Ureter (tissue), 1 donor: ENCODE data around the gene DSG2. TPM values are rescaled to one million over a fixed set of nuclear protein-coding genes. Genes with fewer than 3 reads are reported as not detected.
"Not testable (repeated sequence)": the region's sequence is repeated elsewhere in the genome, so short reads cannot be mapped to it uniquely, and the experiment has no call there.

ENCODE experiments used
- DNase-seq: peaks from one replicate; pipeline ENCODE4 v3.0.0-alpha.2; 2020; ENCODE audit warnings: low spot score
- total RNA-seq: library from RNA; stranded (reverse); gene quantifications from one replicate; pipeline ENCODE4 v1.2.4, GENCODE V29; 2023
- donor health status: DM: yes; HTN: yes; CAD: no.

The DSG2 gene
- total RNA-seq: 93.1 TPM

DNA sequence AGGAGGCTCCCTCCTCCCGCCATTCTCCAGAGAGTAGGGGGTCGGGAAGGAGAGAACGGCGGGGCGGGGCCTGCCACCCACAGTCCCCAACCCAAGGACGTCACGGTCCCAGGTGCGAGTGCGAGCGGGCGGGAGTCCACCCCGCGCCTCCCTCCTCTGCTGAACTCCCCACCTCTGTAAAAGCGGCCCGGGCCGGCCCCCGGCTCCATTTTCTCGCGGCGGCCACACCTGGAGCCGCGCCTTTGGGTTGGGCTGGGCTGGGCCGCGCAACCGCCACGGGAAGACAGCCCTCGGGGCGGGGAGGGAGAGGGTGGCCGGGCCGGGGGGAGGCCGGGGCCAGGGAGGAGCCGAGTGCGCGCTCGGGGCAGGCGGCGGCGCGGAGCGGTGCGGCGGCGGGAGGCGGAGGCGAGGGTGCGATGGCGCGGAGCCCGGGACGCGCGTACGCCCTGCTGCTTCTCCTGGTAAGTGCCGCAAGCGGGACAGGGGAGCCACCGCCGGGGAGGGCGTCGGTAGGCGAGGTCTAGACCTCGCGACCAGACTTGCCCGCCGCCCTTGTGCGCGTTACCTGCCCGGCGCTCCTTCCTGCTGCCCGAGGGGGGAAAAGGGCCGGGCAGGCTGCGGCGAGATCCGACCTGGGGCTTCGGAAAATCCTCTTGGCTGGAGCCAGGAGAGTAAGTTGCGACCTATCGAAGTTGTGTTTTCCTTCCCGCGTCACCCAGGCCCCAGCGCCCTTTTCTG lies at the start of gene DSG2:
TSS of gene DSG2 (plus strand) at position 342 of the 738 bp plus-strand sequence. CDS start at position 417, 75 bp downstream.
- DNase-seq: peak; percentile 83

DNA sequence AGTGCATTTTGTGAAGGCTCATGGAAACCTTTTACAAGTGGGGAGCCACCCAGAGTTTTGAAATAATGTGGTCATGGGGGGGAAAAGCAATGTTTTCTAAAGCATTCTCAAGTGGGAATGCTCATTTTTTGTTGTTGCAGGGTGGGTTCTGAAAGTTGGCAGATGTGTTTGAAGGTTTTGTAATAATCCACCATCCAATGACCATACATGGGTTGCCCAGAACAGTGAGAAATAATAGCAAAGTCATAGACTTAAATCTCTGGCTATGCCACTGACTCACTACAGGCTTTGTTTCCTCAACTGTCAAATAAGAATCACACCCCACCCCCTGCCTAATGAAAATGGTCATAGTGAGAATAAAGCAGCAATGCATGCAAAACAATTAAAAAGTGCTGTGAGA lies 47.6 kb upstream of the DSG2 start:
- DNase-seq: no peak

DNA sequence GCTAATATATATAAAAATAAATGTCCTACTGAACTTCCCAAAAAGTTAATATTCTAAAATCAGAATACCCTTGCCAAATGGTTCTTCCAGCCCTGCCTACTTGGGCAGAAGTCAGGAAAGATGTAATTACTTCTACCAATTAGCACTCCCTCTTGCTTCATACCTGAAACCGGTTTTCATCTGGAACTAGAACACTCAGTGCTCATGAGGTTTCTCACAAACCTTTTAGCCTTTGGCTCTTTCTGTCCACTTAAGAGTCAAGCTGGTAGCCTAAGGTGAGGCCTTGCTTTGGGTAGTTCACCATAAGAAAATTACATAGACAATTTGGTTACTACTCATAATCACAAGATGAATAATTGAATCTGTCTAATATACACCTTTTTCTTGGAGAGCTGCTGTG lies 46.4 kb upstream of the DSG2 start:
- no peak for DNase-seq

DNA sequence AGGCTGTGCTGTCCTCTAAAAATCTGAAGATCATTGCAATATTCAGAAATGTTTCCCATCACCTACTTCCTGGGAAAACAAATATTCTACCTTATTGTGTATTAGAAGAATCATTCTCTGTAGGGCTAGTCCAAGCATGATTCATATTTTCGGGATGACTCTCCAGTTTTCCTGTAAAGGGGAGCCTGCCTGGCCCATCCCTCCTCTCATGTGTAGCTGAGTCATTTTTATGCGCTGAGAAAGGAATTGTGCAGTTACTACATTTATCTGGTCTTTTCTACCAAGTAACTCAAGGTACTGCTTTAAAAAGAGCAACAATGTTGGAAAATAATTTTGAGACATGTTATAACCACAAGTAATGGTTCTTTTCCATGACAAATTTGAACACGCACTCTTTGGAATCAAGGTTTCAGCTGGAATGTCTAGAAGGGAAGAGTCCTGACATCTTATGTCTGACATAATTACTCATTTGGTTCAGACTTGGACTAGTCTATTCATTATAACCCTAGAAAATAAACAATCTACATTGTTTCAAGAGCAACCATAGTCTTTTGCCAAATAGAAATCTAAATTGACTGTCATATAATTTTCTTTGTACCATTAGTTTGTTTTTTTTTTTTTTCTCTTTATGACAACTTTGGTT lies 43.8 kb upstream of the DSG2 start:
- DNase-seq: no peak

DNA sequence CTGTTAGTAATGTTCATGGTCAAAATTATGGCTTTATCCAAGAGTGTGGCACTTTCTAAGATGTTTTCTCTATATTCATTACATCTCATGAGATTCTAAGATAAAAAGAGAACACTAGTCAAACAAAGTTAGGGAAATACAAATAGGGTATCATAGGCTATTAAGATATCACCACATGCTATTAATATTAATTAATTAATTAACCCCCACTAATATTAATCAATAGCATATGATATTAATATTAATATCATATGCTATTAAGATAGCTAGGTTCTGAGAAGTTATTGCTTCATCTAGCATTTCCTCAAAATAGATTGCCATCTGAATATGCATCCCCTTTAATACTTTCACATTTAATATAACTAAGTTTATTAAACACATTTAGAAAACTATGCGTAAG lies 28.3 kb upstream of the DSG2 start:
- no peak for DNase-seq

DNA sequence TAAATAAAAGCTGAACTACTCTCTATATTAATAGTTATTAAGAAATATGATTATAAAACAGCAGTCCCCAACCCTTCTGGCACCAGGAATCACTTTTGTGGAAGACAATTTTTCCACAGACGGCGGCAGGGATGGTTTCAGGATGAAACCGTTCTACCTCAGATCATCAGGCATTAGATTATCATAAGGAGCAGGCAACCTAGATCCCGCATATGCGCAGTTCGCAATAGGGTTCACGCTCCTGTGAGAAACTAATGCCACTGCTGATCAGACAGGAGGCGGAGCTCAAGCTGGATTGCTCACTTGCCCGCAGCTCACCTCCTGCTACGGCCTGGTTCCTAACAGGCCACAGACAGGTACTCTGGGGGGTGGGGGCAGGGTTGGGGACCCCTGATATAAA lies 19.3 kb upstream of the DSG2 start:
- no peak for DNase-seq

DNA sequence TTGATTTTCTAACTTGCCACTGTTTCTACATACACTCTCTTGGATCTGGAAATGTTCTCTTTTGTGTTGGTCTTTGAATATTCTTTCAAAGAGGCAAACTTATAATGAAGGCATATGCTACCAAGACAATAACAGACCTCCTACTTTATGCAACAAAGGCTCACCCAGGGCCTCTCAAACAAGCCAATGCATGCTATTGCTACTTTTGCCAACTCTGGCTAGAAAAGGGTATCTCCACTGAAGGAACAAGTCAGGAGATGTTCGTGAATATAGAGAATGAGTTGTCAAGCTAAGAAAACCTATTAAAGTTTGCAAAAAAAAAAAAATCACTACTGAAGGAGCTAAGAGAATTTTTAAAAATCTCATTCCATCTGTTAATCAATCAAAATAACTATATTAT lies 15.9 kb upstream of the DSG2 start:
- DNase-seq: no peak

DNA sequence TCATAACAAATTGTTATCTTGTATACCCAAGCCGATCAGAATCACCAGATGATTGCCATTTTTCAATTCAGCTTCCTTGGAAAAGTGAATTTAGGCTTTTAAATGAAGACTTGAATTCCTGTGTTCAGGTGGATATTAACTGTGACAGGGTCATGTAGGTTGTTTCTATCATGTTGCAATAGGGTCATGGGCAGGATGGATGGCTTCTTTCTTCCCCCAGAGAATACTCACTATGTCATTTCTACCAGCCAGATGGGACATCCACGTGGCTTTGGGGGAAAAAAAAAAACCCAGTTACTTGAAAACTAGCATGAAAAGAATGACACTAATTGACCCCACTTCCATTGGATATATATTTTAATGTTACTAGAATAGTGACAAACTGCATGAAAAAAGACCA lies 14.6 kb upstream of the DSG2 start:
- DNase-seq: no peak

DNA sequence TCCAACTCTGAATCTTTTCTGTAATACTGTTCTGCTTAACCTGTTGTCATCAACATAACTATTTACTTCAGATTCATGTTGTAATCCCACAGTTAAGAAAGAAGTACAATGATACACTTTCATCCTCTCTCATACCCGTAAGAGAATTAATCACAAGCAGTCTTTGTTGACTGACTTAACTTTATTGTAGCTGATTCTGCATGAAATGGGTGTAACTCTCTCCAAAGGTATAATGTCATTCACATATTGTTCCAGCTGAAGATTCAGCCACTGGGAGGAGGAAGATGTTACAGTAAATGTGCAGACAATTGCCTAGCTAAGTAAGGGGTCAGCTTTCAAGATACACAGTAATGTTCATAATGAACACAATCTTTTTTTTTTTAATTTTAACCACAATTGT lies 13.5 kb upstream of the DSG2 start:
- DNase-seq: no peak

DNA sequence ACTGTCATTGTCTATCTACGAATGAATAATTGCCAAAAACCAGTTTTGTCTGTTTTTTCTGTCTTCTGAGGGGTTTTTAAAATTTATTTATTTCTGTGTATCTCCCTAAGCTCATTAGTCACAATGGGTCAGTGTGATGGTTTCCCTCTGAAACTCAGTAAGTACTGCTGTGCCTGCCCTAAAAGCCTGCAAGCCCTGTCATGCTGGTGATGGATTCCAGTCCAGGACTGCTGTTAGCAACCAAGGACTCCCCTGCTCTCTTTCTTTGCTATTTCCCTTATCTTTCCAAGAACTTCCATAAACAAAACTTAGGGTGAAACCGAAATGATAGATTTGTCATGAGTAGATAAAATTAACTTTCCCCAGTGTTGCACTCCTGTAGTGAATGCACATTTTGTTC lies 11.8 kb upstream of the DSG2 start:
- no peak for DNase-seq

DNA sequence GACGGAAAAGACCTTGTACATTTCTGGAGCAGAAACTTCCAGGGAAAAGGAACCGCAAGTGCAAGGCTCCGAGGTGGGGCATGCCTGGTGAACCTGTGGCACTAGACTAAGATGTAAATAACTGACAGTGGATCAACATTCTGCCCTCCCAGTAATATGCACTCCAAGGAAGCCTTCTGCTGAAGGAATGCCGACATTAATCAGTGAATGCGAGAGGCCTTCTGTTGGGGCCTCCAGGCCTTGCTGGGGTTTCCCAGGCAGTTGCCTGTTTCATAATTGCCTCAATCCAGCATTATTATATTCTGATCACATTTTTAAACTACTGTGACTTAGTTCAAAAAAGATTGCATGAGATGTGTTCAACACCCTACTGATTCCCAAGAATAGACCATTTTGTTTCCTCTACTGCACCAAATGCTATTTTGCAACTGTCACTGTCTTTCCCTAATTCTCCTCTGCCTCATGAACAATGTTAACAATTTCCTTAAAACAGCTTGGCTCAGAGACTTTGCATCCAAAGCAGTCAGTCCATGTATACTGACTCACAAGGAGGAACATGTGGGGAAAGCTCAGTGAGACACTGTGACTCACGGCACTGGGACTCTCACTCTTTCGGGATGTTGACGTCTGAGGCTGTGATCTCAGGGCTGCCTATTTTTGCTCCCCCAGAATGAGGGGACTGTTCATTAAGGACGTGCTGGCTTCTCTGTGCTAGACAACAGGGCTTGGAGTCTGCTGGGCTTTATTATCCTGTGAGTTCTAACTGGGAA lies 10.5 kb upstream of the DSG2 start:
- DNase-seq: no peak

DNA sequence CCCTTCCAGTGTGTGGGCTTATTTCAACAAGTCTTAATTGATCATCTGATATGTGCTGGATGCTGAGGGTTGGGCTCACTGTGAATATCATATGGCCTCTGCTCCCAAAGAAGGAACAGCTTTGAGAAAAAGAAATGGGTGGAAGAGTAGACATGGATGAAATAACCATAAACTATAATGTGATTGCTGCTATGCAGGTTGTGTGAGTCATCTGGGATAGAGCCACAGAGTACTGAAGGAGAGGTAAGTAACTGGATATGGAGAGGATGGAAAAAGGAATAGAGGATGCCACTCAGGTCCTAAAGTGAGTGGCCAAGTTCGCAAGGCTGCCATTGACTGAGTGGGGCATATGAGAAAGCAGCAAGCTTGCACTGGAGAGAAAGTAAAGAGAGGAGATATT lies 8.7 kb upstream of the DSG2 start:
- no peak for DNase-seq

DNA sequence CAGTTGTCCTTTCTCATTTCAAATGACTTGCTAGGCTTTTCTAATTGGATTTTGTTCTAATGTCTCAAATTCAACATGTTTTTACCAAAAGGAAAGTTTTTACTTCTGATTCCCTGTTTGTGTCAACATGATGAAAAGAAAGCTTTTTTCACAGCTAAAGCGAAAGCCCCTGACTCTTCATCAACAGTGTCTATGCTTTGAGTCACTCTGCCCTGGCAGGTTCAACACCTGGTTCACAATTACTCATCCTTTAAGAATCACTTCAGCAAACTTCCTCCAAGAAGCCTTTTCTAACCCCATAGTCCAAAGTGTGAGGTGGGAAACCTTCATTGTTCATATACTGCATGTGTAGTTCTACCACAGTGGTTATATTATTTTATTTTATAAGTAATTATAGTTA lies 7.6 kb upstream of the DSG2 start:
- no peak for DNase-seq

DNA sequence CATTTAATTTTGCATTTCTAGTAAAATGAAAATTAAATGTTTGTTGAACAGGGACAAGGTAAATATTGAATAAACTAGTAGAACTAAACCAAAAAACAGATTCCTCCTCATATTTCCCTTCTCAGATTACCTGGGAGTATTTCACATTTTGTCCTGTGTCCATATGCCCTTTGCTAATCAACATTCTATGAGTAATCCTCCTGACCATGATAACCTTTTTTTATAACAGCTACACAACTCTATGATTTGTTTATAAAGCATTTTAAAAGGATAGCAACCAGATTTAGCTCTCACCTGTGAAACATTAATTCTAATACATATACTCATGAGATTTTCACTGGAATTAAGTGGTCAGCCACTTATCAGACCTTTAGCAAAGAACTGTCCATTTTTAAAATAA lies 7.1 kb upstream of the DSG2 start:
- no peak for DNase-seq

DNA sequence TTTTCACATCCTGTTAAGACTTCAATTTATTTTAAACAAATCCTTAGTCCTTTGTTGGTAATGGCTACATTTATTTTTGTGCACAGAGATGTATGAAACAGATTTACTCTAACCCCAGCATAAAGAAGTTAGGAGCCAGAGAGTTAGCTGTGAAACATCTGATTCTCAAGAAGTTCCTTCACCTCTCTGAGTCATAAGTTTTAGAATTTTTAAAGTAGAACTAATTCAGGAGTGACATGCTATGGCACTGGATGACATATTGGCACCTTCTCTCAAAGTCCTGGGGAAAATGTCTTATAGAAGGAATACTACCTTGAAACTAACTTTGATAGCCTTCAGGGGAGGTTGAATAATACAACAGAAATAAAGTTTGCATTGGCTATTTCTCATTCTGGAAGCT lies 6.4 kb upstream of the DSG2 start:
- DNase-seq: no peak

DNA sequence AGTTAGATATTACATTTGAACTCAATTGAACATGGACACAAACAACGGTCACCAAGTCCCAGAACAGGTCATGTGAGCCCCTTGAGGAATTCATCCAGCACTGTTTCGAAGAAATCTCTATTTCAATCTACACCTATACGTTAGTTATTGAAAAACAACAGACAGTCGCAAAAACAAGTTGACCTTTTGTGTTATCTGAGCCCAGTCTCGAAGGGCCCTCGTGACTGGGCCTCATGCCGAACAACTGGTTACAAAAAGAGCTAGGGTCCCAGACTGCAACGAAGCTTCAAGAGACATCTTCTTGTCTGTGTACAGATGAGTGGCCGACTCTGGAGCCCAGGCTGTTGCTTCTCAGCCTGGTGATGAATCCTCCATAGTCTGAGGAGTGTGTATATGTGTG lies 5.3 kb upstream of the DSG2 start:
- no peak for DNase-seq

DNA sequence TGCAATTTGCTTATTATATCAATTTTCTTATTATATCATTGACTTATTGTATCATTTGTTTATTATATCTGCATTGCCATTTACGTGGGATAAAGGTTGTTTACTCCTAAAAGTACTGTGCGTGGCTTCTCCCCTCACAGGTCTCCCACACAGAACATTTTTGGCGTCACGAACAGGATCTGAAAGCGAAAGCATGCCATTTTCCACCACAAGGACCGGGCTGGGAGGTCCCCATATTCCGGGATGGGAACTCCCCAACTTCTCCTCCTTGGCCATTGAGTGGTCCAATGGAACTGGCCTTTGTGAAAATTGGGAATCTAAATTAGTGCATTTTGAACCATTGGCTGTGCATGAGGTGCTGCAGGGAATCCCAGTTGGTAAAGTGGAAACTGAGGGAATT lies 4.8 kb upstream of the DSG2 start:
- no peak for DNase-seq

DNA sequence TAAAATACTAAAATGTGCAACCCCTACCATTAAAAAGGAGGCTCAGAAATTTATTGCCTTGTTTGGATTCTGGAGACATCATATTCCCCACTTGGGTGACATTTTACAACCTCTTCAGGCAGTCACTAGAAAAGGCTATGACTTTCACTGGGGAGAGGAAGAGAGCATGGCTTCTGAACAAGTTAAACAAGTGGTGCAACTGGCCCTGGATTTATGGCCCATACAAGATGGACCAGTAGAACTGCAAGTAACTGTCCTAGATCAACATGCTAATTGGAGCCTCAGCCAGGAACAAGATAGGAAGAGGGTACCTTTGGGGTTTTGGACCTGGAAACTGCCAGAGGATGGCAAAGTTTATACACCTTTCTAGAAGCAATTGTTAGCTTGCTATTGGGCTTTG lies 4.0 kb upstream of the DSG2 start:
- no peak for DNase-seq

DNA sequence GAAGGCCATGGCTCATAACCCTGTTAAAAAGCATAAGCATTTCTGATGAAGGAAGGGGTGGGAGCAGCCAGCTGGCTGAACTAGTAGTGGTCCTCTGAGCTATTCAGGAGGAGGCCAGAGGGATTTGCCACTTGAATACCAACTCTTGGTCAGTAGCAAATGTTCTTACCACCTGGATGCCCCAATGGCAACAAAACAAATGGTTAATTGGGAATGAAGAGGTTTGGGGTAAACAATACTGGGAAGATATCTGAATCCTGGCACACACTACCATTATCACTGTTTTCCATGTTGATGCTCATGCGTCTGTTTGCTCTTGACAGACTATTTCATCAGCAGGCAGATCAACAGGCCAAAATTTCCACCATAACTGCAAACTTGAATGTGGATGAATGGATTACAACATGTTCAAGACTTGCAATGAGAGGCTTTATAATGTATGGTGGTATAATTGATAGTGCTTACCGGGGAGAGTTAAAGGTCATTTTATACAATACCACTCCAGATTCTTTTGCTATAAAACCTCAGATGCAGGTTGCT lies 3.2 kb upstream of the DSG2 start:
- not testable (repeated sequence) for DNase-seq

DNA sequence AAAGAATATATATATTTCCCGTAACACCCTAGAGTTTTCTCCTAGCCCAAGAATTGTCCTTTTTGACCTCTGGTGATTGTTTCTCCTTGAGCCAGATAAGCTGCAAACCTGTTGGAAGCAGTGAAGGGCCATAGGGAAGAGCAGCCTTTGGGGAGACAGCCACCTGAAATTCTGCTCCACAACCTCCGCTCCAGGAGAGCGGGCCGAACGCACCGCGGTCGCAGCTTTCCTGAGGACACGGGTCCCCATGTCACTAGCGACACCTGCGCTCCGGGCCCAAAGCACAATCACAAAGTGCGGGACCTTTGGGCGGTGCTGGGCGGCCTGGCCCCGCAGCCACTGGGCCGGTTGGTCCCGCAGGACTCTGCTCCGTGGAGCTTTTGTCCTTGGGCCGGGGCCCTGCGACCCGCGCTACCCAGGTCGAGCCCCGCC lies 557 bp upstream of the DSG2 start:
- no peak for DNase-seq

DNA sequence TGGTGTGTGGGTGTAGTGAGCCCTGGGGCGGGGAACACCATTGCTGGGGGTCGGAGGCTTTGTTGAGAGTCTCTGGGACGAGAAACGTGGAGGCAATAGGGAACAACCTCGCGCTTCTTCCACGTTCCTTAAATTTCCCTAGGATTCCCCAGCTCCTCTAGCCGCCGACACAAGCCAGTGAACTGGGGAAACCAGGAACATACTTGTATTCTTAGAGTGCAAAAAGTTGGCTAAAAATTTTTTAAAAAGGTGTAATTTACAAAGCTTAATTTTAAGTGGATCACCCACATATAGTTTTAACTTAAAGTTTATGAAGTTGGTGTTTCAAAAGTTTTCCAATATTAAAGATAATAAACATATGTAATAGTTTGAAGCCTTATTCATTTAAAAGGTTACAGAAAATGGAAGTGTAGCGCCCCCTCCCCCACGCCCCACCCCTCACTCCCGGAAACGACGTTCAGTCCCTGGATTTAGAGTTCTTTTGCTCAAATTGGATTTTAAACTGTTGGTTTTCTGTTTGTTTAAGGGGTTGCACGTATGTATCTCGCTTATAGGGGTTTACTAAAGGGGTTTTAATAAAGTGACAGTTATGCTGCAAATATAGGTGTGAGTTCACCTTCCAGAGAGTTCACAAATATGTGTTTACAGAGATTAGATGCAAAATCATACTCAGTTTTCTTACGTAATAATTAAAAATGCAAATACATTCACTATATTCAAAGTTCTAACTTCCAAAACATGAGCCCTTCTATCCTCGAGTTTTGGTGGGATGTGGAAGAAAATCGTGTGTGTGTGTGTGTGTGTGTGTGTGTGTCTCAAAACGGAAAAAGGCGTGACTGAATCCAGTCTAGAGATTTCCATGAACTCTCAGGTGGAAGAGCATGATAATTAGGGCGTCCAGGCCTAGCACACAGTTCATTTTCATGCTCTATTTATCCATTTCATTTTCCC lies 872 bp downstream of the DSG2 start:
- DNase-seq: no peak
